Stimulated activated CD8-positive, alpha-beta memory T cell treated with anti-CD3 and anti-CD28 coated beads, Interleukin-12 subunit alpha, Interleukin-12 subunit beta, amount 100 ng/mL, for 4 hours (primary cell): ENCODE data around the gene PDS5A.
A peak's percentile ranks its signal among the peaks of the same experiment; 100 is the strongest.
"Not testable (repeated sequence)": the region's sequence is repeated elsewhere in the genome, so short reads cannot be mapped to it uniquely, and the experiment has no call there.

ENCODE experiments used
- DNase-seq: peaks from one replicate; pipeline ENCODE4 v3.0.0-alpha.2; 2020; ENCODE audit warnings: low read depth

Gene PDS5A, protein sequence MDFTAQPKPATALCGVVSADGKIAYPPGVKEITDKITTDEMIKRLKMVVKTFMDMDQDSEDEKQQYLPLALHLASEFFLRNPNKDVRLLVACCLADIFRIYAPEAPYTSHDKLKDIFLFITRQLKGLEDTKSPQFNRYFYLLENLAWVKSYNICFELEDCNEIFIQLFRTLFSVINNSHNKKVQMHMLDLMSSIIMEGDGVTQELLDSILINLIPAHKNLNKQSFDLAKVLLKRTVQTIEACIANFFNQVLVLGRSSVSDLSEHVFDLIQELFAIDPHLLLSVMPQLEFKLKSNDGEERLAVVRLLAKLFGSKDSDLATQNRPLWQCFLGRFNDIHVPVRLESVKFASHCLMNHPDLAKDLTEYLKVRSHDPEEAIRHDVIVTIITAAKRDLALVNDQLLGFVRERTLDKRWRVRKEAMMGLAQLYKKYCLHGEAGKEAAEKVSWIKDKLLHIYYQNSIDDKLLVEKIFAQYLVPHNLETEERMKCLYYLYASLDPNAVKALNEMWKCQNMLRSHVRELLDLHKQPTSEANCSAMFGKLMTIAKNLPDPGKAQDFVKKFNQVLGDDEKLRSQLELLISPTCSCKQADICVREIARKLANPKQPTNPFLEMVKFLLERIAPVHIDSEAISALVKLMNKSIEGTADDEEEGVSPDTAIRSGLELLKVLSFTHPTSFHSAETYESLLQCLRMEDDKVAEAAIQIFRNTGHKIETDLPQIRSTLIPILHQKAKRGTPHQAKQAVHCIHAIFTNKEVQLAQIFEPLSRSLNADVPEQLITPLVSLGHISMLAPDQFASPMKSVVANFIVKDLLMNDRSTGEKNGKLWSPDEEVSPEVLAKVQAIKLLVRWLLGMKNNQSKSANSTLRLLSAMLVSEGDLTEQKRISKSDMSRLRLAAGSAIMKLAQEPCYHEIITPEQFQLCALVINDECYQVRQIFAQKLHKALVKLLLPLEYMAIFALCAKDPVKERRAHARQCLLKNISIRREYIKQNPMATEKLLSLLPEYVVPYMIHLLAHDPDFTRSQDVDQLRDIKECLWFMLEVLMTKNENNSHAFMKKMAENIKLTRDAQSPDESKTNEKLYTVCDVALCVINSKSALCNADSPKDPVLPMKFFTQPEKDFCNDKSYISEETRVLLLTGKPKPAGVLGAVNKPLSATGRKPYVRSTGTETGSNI (N-terminal part only)

DNA sequence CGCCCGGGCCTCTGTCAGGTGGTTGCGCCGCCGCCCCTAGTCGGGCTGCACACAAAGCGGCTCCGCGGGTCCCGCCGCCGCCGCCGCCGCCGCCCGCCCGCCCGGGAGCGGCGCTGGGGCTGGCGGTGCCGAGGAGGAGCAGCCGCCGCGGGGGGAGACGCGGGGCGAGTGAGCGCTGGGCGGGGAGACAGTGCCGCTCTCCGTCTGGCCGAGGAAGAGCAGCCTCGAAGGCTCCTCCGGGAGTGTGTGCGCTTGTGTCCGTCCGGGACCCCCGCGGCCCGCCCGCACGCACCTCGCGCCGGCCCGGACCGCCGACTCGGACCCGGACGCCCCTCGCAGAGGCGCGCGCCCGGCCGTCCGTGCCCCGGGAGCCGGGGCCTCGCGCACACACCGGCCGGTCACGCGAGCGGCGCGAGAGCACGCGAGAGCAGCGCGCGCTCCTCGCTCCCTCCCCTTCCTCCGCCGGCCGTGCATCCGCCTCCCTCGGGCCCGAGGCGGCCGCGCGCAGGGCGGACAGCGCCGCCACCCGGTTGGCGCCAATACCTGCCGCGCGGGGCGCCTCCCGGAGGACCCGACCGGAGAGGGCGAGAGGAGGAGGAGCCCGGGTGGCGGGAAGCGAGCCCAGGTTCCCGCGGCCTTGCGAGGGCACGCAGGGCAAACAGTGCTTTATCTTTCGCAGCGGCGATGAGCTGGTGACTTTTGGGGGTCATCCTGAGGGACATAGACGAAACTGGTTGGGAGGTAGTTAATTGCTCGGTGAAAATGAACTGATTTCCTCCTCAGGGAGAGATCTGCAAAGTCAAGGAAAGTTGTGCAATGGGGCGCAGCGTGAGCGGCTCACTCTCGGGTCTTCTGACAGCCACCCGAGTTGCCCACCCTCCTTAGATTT, at the start of gene PDS5A:
Gene PDS5A, minus strand, starts transcription at position 423 of the 889 bp plus-strand sequence. CDS start 1,334 bp downstream, outside the sequence.
- DNase-seq = peak; percentile 84

DNA sequence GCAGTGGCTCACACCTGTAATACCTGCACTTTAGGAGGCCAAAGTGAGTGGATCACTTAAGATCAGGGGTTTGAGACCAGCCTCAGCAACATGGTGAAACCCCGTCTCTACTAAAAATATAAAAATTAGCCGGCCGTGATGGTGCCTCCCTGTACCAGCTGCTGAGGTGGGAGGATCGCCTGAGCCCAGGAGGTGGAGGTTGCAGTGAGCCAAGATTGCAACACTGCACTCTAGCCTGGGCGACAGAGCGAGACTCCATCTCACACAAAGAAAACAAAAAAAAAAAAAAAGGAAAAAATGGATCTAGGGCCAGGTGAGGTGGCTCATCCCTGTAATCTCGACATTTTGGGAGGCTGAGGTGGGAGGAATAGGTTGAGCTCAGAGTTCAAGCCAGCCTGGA, 46.3 kb upstream of the PDS5A start:
- not testable (repeated sequence) for DNase-seq

DNA sequence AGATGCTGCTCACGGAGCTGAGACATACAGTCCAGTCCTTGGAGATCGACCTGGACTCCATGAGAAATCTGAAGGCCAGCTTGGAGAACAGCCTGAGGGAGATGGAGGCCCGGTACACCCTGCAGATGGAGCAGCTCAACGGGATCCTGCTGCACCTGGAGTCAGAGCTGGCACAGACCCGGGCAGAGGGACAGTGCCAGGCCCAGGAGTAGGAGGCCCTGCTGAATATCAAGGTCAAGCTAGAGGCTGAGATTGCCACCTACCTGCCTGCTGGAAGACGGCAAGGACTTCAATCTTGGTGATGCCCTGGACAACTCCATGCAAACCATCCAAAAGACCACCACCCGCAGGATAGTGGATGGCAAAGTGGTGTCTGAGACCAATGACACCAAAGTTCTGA, 43.4 kb upstream of the PDS5A start:
- not testable (repeated sequence) for DNase-seq

DNA sequence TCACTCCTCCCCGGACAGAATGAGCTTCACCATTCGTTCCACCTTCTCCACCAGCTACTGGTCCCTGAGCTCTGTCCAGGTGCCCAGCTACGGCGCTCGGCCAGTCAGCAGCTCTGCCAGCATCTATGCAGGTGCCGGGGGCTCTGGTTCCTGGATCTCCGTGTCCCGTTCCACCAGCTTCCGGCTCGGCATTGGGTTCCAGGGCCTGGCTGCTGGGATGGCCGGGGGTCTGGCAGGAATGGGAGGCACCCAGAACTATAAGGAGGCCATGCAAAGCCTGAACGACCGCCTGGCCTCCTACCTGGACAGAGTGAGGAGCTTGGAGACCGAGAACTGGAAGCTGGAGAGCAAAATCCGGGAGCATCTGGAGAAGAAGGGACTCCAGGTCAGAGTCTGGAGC, 42.5 kb upstream of the PDS5A start:
- no peak for DNase-seq

DNA sequence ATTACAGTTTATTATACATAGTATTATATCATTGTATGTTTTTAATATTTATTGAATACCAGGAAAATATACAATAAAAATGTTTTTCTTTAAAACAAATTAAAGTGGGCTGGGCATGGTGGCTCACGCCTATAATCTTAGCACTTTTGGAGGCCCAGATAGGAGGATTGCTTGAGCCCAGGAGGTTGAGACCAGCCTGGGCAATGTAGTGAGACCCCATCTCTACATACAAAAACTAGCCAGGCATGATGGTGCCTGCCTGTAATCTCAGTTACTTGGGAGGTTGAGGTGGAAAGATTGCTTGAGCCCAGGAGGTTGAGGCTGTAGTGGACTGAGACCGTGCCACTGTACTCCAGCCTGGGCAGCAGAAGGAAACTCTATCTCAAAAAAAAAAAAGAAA, 38.3 kb upstream of the PDS5A start:
- no peak for DNase-seq

DNA sequence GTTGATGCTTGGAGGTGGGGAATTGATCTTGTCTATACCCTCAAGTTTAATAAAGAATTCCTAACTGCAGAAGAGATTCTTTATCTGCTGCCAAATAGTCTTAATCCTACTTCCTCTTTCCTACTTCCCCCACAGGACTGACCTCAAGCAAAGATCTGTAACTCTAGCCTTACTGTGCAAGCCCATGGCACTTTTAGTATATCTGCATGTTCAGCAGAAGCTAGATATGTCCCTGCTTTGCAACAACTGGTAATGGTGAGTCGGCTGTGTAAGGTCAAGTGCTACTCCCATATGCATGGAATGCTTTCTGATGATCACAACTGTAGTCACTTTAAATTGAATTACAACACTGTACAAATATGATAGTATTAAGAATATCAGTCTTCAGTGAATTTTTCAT, 26.3 kb upstream of the PDS5A start:
- no peak for DNase-seq

DNA sequence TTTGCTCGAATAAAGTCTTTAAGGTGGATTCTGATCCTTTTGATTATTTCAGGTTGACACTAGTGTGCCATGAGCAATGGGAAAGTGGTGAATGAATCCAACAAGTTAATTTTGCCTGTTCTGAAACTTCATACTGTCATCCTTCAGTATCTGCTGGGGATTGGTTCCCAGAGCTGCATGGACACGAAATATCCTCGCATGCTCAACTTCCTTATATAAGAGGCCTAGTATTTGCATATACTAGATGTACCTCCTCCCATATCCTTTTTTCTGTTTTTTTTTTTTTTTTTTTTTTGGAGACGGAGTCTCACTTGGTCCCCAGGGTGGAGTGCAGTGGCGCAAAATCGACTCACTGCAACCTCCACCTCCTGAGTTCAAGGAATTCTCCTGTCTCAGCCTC, 23.0 kb upstream of the PDS5A start:
- DNase-seq = no peak

DNA sequence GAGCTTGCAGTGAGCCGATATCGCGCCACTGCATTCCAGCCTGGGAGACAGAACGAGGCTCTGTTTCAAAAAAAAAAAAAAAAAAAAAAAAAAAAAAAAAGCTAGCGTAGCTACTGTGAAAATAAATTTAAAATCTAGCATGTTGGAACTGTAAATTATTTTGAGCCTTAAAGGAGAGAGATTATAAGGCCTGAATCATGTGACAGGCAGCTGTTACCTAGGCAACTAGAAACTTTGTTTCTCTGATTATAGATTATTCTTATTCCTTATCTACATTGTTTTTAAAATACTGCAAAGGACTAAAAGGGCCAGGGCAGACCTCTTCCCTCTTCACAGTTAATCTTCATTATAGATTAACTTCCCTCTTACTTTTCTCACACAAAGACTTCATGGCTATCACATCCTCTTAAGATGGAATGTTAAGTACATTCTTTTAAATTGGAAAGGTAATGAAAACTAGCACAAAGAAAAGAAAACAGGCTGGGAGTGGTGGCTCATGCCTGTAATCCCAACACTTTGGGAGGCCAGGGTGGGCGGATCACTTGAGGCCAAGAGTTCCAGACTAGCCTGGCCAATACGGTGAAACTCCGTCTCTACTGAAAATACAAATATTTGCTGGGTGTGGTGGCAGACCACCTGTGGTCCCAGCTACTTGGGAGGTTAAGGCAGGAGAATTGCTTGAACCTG, 21.1 kb upstream of the PDS5A start:
- DNase-seq = no peak

DNA sequence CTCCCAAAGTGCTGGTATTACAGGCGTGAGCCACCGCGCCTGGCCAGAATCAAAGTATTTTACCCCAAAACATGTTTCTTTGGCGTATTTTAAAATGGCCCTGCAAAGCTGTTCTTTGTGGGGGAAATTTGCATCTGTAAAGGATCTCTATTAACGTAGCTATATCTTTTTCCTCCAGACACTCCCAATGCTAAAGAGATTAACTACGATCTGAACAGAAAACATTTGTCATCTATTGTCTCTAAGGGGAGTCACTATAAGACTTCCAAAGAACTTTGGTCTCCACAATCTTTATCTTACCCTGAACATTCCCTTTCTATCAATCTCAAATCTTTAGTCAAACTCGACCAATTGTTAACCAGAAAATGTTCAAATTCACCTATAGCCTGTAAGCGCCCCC, 19.1 kb upstream of the PDS5A start:
- no peak for DNase-seq

DNA sequence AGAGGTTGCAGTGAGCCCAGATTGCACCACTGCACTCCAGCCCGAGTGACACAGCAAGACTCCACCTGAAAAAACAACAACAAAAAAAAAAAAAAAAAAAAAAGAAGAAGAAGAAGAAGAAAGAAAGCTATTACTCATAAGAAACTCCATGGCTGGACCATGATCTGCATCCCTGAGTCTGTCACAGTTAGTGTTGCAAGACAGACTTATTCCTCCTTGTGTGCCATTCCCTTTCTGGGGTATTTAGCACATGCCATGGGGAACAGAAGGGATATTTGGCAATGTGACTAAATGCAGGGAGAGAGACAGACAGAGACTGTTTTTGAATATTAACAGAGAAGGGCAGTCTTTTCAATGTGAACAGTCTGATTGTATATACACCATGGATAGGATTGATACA, 16.7 kb upstream of the PDS5A start:
- no peak for DNase-seq

DNA sequence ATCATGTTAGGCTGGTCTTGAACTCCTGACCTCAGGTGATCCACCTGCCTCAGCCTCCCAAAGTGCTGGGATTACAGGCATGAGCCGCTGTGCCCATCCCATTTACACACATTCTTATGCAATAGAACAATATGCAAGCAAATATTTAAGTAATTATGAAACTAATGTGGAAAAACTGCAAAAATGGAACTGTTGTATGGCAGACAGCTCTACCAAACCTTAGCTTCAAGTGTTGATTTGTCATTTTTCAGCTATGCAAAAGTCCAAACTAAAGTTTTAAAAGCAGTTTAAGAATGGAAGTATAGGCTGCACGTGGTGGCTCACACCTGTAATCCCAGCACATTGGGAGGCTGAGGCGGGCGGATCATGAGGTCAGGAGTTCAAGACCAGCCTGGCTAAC, 11.7 kb upstream of the PDS5A start:
- DNase-seq = not testable (repeated sequence)

DNA sequence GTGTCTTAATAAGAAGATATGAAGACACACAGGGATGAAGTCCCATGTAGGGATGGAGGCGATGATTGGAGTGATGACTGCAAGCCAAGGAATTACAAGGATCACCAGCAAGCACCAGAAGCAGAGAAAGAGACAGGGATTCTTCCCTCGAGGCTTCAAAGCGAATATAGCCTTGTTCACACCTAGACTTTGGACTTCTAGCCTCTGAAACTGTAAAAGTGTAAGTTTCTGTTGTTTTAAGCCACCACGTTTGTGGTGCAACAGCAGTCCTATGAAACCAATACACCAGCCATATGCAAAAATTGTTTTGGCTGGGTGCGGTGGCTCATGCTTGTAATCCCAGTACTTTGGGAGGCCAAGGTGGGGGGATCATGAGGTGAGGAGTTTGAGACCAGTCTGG, 9.8 kb upstream of the PDS5A start:
- no peak for DNase-seq

DNA sequence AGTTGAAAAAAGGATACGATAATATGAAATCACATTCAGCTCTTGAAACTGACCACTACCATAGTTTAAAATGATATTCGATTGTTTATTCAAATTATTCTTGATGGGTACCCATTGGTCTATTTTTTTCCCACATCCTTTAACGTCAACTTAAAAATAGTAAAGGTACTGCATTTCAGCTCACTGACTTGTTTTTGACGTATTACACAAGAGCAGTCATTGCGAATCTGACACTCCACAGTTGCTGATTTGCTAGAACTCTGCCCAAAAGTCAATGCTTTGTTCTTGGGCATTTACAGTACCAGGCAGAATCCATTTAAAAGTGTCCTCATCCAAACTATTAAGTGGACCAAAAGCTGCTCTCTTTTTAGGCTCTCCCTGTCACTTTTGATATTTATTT, 1.2 kb upstream of the PDS5A start:
- no peak for DNase-seq

DNA sequence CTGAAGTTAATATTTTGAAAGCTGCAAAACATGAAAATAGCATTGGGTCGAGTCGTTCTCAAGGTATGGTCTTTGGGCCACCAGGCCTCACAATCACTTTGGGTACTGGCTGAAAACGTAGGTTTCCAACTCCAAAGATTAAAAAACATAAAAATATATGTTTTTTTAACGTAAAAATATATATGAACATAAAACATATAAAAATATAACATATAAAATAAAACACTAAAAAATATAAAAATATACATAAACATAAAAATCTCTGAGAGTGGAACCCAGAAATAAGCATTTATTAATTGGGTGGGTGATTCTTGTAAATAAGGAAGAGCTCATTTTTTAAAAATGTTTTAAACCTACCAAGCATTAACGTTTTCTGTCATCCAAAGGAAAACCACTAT, 666 bp upstream of the PDS5A start:
- no peak for DNase-seq

DNA sequence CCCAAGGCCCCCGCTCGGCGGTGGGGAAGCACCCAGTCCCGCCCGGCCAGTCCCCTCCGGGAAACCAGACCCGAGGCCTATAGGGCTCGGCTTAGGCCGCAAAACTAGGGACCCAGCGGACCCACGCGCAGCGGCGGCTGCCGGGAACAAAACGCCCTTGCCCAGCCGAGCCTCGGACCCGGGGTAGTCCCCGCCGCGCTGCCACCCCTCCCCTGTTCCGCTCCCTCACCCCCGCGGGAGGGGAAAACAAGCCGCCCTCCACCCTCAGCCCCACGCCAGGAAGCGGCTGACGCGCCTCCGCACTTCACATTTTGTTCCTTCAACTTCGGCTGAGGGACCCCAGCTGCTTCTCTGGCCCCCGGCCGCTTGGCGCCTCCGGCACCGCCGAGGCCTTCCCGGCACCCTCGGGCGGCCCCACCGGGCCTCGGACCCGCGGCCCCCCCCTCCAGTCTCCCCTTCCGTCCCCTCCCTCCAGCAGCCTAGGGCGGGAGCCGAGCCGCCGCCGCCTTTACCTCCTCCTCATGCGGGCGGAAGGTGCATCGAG, 694 bp downstream of the PDS5A start:
- DNase-seq = peak; percentile 45

DNA sequence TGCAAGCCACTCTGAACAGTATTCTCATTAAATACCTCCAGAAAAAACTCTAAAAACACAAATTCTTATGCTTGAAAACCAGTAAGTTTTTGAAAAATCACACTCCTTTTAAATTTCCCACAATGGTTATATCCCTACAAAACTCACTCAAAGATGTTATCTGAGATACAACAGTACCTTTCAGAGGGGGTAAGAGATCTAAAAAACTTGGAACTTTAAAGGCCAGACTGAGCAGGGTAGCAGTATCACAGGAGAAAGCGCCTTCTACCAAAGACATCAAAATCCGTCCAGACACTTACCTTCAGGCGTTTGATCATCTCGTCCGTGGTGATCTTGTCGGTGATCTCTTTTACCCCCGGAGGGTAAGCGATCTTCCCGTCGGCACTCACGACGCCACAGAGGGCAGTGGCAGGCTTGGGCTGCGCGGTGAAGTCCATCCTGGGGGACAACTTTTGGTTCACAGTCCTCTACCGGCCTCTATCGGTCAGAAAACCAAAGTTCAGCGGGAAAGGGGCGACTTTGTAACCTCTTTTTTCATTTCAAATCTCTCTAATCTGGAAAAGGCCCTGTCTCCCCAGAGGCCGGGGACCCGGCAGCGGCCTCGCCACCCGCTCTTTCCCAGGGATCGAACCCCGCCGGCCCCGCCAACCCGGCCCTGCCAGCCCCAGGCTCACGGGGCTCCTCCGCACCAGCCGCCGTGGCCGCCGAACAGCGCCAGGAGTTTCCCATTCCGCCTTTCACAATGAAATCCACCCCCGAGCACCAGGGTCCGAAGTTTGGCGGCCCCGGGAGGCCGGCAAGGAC, 1.4 kb downstream of the PDS5A start:
- peak; percentile 32 for DNase-seq

DNA sequence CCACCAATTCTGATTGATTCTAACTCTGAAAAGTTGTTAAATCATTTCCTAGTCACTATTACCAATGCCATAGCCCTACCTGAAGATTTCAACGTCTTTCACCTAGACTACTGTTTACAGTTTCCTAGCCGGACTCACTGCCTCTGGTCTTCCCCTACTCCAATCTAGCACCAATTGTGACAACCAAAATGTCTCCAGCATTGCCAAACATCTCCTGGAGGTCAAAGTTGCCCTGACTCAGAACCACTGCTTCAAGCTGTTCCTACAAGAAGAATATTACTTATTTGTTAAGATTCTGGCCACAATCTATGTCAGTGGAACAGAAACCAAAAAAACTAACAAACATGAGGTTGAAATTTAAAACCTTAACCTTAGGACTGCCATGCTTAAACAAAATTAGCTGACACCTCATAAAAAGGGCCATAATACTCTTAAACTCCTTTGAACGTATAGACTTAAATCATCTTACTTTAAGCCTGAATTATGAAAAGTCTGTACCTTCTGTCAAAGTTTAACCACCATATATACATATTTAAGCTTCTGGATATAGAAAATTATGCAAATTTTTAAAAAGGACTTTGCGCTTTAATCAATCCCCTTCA, 2.1 kb downstream of the PDS5A start:
- no peak for DNase-seq

DNA sequence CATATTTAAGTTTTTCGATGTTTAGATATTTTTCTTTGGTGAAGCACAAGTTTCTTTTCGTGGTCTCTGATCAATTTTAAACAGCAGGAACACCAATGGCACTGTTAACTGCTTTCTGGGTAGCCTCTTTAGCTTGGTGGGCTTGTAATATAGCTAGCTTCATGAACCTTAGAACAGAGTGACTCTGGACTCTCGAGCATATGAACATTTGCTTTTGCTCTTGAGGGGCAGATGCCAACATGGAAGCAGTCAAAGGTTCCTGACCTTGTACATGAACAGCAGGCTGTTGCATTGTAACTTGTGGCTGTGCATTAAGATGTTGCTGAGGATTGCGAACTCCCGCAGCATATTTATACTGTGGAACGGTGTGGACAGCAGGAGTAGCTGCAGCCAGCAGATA, 4.7 kb downstream of the PDS5A start:
- DNase-seq = not testable (repeated sequence)
